Right atrium auricular region (tissue), 2 donors: ENCODE measurements around the gene NTN5. TPM values are rescaled to one million over a fixed set of nuclear protein-coding genes. Genes with fewer than 3 reads are reported as not detected.
"Not testable (repeated sequence)": the region's sequence is repeated elsewhere in the genome, so short reads cannot be mapped to it uniquely, and the experiment has no call there.

ENCODE experiments used
- DNase-seq: peaks from one replicate; pipeline ENCODE4 v3.0.0-alpha.2; 2019; ENCODE audit warnings: low spot score
- H3K27ac ChIP-seq, 2 donors: fragments of 200-600 bp; sonication (generic); 1 replicate in 1 of 2; 2 replicates in 1 of 2; pipeline ENCODE4 v1.5.1; 2016 to 2019
- H3K27me3 ChIP-seq, 2 donors: fragments of 200-600 bp; sonication (generic); one replicate each; pipeline versions ENCODE4 v1.5.1 to v1.6.0; 2017 to 2019
- H3K36me3 ChIP-seq: fragments of 200-600 bp; sonication (generic); one replicate; pipeline ENCODE4 v1.5.1; 2016
- H3K4me1 ChIP-seq, 2 donors: fragments of 200-600 bp; sonication (generic); one replicate each; pipeline versions ENCODE4 v1.5.1 to v1.6.0; 2017 to 2019
- H3K4me3 ChIP-seq, 2 donors: fragments of 200-600 bp; sonication (generic); 1 replicate in 1 of 2; 2 replicates in 1 of 2; pipeline ENCODE4 v1.5.1; 2017 to 2019; ENCODE audit warnings: mild to moderate bottlenecking in 1 of 2, moderate library complexity in 1 of 2
- H3K9me3 ChIP-seq, 2 donors: fragments of 200-600 bp; sonication (generic); one replicate each; pipeline ENCODE4 v1.5.1; 2019
- CTCF ChIP-seq, 2 donors: fragments of 200-600 bp; sonication (generic); IDR thresholded peaks; one replicate each; pipeline ENCODE4 v1.5.1; 2019; ENCODE audit warnings: antibody characterized with exemption in 2 of 2
- total RNA-seq, 2 donors: library from RNA; depleted of rRNA; stranded (reverse); fragments of >200 nt; gene quantifications; one replicate each; pipeline ENCODE4 v1.1.0, GENCODE V29; 2016

NTN5 gene
- total RNA-seq, 2 donors from 2014 or later: 0.16 TPM; not detected in 1

- TF ChIP-seq CTCF (IDR thresholded peaks at IDR 0.05): no peak
- H3K27ac ChIP-seq: no peak overlapping the region
- H3K9me3 ChIP-seq: no peaks in the 10 kb centered on the region
- no peaks in the 10 kb centered on the region for H3K4me1 ChIP-seq
- H3K4me3 ChIP-seq: no peak overlapping the region
- no peaks in the 10 kb centered on the region for H3K36me3 ChIP-seq
- no peak for DNase-seq
- no peaks in the 10 kb centered on the region for H3K27me3 ChIP-seq
Measured at GRCh38 chr19:48689449-48689848, 16.6 kb upstream of the NTN5 start.

GRCh38 chr19:48687776-48688175, 15.0 kb upstream of the NTN5 start:
- Histone ChIP-seq H3K4me3 (no peak overlapping the region), H3K27me3 (no peaks in the 10 kb centered on the region), H3K9me3 (no peaks in the 10 kb centered on the region), H3K4me1 (no peaks in the 10 kb centered on the region), H3K27ac (no peak overlapping the region), H3K36me3 (no peaks in the 10 kb centered on the region)
- DNase-seq: no peak
- TF ChIP-seq CTCF (IDR thresholded peaks at IDR 0.05): no peak

GRCh38 chr19:48686637-48687036, 13.8 kb upstream of the NTN5 start:
- H3K4me3 ChIP-seq, H3K36me3 ChIP-seq, H3K4me1 ChIP-seq, H3K27ac ChIP-seq, H3K27me3 ChIP-seq, H3K9me3 ChIP-seq, DNase-seq: not testable (repeated sequence)

GRCh38 chr19:48686088-48686487, 13.3 kb upstream of the NTN5 start:
- no peak for TF ChIP-seq CTCF (IDR thresholded peaks at IDR 0.05)
- Histone ChIP-seq H3K27me3 (no peaks in the 10 kb centered on the region), H3K27ac (no peak overlapping the region)

GRCh38 chr19:48685583-48685982, 12.8 kb upstream of the NTN5 start:
- H3K27me3 ChIP-seq: no peaks in the 10 kb centered on the region
- no peaks in the 10 kb centered on the region for H3K36me3 ChIP-seq
- DNase-seq: no peak
- no peaks in the 10 kb centered on the region for H3K4me1 ChIP-seq
- no peaks in the 10 kb centered on the region for H3K9me3 ChIP-seq
- no peak overlapping the region for H3K27ac ChIP-seq
- no peak for TF ChIP-seq CTCF (IDR thresholded peaks at IDR 0.05)
- no peak overlapping the region for H3K4me3 ChIP-seq

More at GRCh38 chr19:48686088-48686487, 13.3 kb upstream of the NTN5 start:
- Histone ChIP-seq H3K4me1 (no peaks in the 10 kb centered on the region), H3K36me3 (no peaks in the 10 kb centered on the region), H3K4me3 (no peak overlapping the region), H3K9me3 (no peaks in the 10 kb centered on the region)
- no peak for DNase-seq

GRCh38 chr19:48683349-48683748, 10.5 kb upstream of the NTN5 start:
- TF ChIP-seq CTCF (IDR thresholded peaks at IDR 0.05): no peak
- Histone ChIP-seq H3K27me3 (no peaks in the 10 kb centered on the region), H3K4me3 (no peak overlapping the region), H3K36me3 (no peaks in the 10 kb centered on the region), H3K9me3 (no peaks in the 10 kb centered on the region), H3K4me1 (no peaks in the 10 kb centered on the region), H3K27ac (no peak overlapping the region)
- DNase-seq: peak; percentile 64
